Measurements from ENCODE around the gene EXOSC7.
"Not testable (repeated sequence)": the region's sequence is repeated elsewhere in the genome, so short reads cannot be mapped to it uniquely, and the experiment has no call there.

EXOSC7 gene

DNA sequence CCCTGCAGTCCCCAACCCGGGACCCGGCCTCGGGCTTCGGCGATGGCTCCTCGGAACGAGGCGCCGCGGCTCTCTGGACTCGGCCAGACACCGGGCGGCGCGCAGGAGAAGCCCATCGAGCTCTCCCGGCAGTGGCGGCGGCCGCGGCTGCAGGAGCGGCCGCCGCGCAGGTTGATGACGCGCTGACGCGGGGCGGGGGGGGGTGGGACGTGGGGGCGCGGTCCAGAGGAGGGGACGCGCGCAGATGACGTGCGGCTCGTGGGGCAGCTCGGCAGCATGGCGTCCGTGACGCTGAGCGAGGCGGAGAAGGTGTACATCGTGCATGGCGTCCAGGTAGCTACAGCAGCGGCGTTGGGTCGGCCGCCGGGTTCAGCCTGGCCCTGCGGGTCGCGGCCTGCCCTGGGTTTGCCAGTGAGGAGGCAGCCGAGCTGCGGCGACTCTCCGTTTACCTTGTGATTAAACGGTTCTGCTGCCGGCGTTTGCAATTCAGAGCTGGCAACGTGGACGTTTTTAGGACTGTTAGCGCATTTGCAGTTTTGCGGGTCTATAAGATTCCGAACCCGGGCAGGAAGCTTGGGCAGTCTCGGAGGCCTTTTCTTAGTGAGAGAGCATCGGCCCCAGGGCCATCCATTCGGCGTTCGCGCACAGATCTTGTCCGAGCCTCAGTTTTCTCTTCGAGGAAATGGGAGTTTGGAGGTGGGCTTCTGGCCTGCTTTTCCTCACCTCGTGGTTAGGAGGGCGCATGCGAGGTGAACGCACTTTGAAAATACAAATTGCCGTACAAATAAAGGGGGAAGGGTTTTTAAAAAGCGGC lies at the start of gene EXOSC7, which contains the start of gene ZDHHC3:
Gene EXOSC7, plus strand, starts transcription at position 243 of the 814 bp plus-strand sequence. Its CDS starts 34 bp downstream, at position 277.
Gene ZDHHC3, minus strand, starts transcription at position 173 of the 814 bp plus-strand sequence. CDS start 16,738 bp downstream, outside the sequence.
- peak; percentile 60 for DNase-seq

DNA sequence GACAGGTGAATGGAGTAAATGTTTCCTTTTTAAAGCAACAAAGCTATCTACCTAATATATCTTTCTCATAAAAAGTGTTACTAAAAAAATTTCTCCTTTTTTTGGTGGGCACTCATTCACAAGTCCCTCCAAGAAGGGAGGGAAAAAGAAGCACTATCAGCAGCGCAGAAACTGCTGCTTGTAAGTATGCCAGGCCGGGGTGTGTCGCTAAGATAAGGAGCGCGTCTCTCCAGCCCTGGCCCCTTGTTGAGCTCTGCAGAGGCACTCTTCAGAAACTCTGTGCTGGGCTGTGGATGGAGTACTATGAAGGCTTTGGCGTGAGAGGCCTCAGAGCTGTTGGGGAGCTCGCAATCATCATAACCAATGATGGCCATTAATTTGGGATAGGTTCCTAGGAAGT lies 49.1 kb upstream of the EXOSC7 start:
- DNase-seq, result no peak

DNA sequence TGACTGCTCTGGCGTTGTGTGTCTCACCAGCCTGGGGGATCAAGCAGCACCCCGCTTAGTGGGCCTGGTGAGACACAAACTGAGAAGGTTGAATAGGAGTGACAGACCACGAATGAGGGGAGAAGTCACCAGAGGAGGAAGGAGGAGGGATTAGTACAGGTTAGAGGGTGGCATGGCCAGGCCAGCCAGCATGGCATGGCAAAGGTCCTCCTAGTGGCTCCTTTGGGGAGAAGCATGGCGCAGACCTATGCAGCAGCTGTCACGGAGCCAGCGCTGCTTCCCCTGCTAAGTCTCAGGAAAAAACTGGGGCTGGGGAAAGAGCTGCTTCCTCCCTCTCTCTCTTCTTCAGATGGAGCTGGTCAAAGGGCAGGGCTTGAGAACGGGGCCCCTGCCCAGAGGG lies 48.7 kb upstream of the EXOSC7 start:
- no peak for DNase-seq

DNA sequence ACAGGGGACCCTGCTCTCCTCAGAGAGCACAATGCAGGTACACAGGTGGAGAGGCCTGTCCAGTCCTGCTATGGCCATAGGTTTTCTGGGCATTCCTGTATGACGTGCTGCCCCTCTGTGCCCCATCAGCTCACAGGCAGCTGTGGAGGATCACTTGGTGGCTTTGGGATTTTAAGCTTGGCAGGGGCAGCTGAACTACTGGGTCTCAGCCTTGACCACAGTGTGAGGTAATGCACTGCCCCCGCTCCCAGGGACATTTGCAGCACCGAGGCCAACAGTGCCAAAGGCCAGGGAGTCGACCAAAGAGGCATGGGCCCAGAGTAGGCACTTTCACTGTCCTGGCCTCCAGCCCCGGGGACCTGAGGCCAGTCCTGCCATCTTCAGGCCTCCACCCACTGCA lies 46.3 kb upstream of the EXOSC7 start:
- DNase-seq, result no peak

DNA sequence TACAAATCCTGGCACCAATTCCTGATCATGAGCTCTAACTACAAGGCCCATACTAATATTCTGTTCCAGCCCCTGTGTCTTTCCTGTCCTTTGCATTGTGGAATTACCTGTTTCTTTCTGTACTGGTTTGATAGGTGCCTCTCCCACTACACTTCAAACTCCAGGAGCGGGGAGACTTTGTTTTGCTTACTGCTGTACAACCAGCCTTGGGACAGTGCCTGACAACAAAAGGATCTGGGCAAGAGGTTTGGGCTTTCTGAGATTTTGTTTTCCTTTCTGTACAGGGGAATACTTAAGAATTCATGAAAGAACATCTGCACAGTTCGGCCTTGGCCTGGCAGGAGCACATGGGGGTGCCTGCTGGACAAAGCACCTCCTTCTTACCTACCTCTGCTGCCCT lies 45.1 kb upstream of the EXOSC7 start:
- DNase-seq, result no peak

DNA sequence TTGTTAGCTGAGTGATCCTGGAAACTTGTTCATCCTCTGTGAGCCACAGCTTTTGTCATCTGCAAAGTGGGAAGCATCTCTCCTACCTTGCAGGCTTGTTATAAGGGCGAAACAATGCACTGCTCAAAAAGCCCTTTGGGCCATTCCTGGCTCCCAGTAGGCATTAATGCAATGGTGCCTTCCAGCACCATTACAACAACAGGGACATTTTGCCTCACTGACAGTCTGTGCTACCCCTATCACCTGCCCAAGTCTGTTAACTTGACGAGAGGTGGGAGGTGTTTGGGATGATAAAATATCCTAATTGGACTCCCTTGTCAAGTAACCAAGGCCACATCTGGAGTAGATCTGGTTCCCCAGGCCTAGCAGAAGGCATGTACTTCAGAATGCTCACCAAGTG lies 44.3 kb upstream of the EXOSC7 start:
- DNase-seq, result no peak

DNA sequence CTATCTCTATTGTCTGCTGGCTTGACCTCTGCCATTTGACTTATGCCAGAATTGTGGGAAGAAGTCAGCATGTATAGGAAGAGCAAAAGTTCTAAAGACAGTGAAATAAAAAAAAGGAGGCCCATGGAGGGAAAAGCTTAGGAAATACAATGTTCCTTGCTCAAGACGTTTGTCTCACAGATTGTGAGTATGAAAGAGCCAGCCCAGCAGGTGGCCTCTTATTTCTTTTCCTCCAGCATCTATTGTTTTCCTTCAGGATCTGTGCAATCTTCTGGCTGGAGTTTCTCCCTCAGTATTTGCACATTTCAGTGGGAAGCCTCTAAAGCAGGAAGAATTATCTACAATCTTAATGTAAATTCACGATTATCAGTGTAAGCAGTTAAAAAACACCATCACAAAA lies 43.8 kb upstream of the EXOSC7 start:
- DNase-seq, result no peak

DNA sequence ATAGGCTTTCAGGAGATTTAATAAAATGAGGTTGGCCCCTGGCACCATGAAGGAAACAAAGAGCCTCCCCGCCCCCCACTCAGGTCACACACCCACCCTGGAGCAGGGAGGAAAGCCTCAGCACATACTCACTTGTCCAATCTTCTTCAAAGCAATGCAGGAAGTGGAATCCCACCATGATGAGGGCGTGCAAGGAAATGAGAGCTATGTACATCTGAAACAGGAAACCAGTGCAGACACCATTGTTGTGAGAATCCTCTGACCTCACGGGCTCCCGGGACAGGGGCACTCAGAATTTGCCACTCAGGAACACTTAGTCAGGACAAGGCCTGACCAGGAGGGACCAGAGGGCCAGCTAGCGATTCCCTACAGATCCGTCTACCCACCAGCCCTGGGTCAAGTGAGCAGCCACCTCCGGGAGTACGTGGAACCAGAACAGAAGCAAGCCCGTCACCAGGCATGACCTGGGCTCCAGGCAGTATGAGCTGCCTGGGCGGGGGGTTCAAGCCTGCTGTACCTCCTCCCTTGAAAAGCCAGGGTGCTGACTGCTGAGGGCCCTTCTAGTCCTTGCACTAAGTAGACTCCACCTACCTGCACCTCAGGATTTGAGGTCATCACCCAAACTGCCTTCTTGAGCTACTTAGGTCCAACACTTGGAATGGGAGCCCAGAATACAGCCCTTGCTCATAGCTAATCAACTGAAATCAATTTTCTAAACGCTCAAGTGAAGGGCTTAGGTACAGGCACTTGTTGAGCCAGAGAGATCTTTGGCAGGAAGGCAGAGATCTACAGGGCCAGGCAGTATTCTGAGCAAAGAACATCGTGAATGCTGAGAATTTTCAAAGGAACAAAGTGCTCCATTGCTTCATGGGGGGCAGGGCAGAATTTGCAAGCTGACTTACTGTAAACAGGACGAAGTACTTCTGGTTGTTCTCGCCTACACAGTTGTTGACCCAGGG lies 42.8 kb upstream of the EXOSC7 start:
- DNase-seq, result no peak

DNA sequence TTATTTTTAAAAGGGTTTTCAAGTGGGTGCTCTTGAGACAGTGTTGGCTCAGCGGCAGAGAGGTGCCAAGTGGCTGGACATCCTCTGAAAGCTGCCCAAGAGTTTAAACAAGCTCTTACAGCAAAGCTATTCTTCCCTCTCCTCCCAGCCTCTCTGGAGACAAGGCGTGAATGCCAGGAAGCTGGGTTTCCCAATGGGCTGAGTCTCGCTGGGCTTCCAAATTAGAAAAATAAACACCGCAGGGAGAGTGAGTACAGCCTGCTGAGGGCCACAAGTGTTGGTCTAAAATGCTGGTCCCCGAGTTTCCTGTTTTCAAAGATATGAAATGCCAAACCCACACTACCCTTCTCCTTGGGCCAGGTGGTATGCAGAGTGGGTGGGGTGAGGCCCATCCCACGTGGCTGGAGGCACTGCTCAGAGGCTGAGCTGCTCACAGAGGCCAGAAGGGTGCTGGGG lies 36.4 kb upstream of the EXOSC7 start:
- no peak for DNase-seq

DNA sequence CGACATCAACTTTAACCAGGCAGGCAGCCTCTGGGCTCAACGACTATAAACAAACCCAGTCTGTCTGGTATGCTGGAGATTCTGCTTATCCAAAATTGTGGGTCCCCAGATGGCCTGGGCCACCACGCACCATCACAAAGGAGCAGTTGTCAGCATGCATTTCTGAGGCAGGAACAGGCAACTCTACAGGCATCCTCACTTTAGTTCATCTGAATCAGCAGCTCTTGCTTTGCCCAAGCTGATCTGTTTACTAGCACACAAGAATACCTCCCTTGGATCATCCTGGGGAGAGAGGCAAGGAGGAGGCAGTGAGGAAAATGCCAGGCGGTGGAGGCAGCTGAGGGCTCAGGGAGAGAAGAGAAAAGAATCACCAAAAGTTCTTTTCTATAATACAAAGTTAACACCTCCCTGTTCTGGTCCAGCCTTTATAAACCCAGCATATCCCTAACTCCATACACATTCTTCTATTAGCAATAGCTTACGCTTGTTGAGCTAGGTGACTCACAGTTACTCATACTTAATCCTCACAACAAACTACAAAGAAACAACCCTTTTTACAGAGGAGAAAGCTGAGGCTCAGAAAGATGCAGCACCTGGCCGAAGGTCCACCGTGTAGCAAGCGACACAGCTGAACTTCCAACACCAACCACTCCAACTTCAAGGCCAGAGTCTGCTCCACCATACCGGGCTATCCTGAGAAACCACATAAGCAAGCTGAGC lies 33.7 kb upstream of the EXOSC7 start:
- DNase-seq, result no peak

DNA sequence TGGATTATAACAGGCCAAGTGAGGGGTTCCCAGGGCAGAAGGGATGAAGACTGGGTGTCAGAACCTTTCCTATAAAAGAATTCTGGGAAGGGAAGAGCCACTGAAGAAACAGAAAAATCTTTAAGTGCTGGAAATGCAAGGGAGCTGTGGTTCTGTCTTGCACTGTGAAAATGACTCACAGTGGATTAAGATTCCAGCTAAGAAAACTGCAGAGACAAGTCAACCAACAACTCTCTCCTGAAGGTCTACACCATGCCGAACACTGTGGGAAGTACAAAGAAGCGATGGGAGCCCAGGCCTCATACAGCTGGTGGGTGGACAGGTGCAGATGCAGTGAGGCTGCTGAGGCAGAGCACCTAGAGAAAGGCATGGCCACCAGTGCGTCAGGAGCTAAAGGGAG lies 27.8 kb upstream of the EXOSC7 start:
- DNase-seq, result no peak

DNA sequence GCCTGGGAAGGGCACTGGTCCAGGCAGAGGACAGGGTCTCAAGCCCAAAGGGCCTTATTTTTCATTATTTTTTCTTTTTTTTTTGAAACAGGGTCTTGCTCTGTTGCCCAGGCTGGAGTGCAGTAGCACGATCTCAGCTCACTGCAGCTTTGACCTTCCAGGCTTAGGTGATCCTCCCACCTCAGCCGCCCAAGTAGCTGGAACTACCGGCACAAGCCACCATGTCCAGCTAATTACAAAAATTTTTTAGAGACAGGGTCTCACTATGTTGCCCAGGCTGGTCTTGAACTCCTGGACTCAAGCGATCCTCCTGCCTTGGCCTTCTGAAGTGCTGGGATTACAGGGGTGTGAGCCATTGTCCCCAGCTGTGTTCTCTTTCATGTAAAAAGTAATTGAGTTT lies 26.3 kb upstream of the EXOSC7 start:
- DNase-seq, result not testable (repeated sequence)

DNA sequence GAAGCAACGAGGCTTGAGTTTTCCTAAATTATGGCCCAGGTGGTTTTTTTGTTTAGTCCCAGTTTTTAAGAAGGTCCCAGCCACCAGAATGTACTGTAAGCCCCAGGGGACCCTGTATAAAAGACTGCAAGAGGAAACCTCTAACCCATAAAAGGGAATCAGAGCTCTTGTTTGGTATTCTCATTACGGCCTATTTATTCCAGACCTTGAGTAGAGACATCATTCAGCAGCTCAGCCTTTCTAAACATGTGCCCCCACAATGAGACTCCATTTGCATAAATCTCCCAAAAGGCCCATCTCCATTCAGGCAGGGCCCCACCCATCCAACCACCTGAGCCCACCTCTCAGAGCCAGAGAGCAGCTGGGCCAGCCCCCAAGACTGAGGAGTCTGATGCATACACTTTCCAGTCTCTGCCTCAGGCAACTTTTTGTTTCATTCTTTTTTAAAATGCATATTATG lies 25.7 kb upstream of the EXOSC7 start:
- DNase-seq, result peak; percentile 18

DNA sequence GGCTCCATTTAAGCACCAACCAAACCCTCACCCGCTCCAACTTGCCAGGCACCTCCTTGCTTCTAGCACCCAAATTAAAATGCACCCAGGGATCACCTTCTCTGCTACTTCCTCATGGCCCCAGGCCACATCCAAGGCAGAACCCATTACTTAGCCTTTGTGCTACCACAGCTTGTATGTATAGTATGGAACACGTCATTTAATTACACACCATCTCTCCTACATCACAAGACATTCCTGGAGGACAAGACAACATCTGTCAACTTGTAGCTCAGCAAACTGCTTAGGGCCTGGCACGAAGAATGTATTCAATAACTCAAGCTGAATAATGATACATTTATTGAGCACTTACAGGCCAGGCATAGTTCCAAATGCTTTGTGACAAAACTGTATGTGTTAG lies 23.4 kb upstream of the EXOSC7 start:
- DNase-seq, result no peak

DNA sequence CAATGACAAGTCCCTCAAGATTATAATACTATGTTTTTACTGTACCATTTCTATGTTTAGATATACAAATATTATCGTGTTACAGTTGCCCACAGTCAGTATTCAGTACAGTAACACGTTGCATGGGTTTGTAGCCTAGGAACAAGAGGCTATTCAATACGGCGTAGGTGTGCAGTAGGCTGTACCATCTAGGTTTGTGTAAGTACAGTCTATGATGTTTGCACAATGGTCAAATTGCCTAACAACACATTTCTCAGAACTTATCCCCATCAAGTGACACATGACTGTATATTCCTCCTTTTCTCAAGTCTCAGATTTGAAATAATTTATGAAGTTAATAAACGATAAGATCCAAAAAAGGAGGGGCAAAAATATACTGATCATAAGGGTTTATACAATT lies 21.7 kb upstream of the EXOSC7 start:
- no peak for DNase-seq

DNA sequence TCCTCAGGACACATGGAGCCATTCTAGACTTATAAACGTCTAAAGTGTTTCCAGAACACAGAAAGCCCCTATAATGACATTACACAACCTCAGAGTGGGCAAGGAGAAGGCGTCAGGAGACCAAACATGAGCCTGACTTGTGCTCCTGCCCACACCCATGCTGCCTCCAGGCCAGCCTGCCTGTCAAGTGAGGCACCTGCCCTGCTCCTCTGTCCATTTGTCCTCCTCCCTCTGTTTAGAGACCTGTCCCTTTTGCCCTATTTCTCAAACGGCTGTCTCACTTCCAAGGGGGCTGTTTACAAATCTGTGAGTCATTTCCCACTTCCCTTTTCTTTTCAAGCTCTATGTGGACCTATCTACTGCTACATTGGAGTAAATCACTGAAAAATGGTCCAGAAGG lies 21.1 kb upstream of the EXOSC7 start:
- DNase-seq, result no peak

DNA sequence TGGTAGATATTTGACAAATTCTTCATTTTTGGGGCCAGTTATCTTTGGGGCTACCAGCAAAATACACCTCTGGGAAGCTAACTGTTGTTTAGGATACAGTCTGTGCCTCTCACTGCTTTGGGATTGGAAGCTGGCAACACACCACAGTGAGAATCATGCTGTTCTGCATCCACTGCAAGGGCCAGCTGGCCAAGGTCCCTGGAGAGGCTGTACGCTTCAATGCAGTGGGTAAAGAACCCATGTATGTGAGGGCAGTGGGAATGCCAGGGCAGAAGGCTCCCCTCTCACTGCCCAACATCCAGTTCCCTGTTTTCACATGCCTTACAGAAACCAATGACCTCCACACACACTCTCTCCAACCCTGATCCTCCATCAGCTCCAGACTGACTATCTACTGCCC lies 20.1 kb upstream of the EXOSC7 start:
- DNase-seq, result no peak

DNA sequence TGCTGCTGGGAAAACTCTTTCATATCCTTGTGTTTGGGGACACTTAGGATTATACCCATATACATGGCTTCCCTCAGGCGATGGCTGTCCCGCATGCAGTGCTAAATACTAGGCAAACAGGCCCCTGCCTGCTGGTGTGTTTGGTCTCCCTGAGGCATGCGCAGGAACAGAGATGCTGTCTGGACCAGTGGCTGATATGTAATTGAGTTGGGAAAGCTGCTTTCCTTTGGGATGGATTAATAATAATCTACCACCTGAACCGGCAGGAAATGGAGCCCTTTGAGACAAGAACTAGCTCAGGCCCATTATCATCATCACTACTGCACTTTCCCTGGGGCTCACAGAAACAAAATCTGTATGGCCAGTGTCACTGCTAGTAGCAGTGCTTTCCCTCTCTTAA lies 18.1 kb upstream of the EXOSC7 start:
- DNase-seq, result no peak

DNA sequence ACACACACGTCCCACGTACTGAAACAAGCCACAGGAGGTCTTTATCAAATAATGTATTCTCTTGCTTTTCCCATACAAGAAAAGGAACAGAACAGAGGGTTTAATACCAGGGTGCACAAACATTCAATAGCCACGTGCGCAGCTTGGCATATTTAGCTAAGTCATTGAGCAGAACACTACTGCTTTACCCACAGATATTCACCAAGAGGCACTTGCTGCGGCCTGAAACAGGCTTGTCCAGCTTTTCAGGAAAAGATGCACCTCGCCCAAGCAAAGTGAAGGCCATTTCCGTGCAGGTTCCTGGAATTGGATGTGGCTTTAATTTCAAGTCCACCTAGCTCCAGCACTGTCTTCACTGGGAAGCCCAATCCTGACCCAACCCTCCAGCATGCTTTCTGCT lies 17.7 kb upstream of the EXOSC7 start:
- no peak for DNase-seq

DNA sequence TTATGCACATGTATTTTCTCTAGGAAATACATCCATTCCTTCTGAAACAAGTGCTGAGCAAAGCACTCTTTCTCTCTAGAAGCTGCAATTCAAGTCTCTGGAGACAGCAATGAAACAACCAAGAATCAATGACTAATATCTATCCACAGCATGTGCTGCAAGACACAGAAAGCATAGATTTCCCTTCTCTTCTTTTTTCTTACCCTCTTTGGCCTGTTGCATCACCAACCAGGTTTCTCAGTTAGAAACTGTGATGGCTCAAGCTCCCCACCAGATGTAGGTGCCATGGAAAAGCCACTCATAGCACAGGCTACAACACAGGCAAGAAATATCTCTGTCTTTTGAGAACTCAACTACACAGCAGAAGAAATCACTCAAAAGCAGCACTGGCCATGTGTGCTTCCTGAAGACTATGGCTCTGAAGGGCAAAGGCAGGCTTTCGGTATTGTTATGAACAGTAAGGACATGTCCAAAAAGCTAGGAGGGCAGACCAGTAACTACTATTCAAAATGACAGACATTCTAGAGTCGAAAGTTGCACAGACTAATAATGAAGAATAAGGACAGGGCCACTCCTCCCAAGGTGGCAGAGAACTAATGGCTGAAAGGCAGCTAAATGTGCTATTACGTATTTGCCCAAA lies 15.5 kb upstream of the EXOSC7 start:
- no peak for DNase-seq

DNA sequence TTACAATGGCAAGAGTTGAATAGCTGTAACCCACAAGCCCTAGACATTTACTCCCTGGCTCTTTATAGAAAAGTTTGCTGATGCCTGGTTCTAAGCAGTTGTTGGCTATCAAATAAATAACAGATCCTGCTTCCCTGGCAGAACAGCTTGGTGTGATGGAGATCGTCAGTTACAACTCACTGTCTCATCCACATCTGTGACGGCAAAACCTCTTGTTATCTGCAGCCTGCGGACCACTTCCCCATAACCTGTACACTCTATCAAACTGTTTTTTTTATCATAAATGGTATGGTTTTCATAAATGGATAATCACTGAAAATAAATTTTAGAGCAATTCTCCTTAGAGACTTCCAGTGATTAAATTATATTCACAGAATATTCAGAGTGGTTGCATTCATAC lies 14.2 kb upstream of the EXOSC7 start:
- DNase-seq, result no peak

DNA sequence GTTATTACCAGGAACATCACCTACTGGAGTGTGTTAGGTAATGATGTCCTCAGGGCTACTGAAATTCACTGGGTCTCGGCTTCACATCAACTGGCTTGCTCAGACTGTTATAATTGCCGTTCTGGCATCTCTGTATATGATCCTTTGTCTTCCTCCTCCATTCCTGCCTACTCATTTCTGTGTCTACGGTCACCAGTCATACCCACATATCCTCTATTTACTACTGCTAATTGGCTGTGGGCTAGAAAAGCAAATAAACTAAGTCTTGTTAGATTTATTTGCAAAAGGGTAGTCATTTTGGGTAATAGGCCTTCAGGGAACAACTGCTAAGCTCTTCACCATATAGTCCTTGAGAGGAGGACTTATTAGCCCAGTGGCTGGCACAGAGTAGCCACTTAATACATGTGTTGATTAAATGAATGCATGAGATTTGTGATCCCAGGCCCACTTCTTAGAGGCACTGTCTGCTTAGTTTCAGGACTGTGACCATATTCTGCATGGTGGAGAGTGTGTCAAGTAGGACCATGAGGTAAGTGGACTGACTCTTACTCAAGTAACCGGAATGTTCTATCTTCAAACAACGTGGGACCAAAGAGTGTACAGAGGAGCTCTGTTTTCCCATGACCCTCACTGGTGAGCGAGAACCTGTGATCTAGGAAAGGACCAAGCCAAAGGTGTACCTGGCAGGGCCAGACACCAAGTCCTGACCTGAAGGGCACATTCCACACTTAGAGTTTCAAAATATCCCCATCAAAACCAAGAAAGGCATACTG lies 13.2 kb upstream of the EXOSC7 start:
- DNase-seq, result no peak
